GM18873 (cell line): Measurements from ENCODE around the gene FXYD4.

Source experiments
- ATAC-seq: cut with Tn5 transposase; IDR thresholded peaks from one replicate; pipeline ENCODE4 v1.9.1; 2021; ENCODE audit warnings: mild to moderate bottlenecking, moderate library complexity, moderate number of reproducible peaks; ENCODE audit not compliant: unreplicated experiment, low FRiP score

FXYD4 gene

GRCh38 chr10:43343126-43343525 lies 28.3 kb upstream of the FXYD4 start:
- no peak for ATAC-seq

GRCh38 chr10:43344051-43344450 lies 27.4 kb upstream of the FXYD4 start:
- ATAC-seq: no peak

GRCh38 chr10:43347997-43348396 lies 23.4 kb upstream of the FXYD4 start:
- ATAC-seq: no peak

GRCh38 chr10:43348511-43349312 lies 22.7 kb upstream of the FXYD4 start:
- peak; percentile 96 for ATAC-seq

- ATAC-seq: no peak
Observed at GRCh38 chr10:43350156-43350555, 21.3 kb upstream of the FXYD4 start.

- no peak for ATAC-seq
Observed at GRCh38 chr10:43350686-43351085, 20.8 kb upstream of the FXYD4 start.

- ATAC-seq: no peak
Observed at GRCh38 chr10:43351301-43351700, 20.1 kb upstream of the FXYD4 start.

GRCh38 chr10:43352951-43353350 lies 18.5 kb upstream of the FXYD4 start:
- no peak for ATAC-seq

- no peak for ATAC-seq
Observed at GRCh38 chr10:43353495-43354329, 17.7 kb upstream of the FXYD4 start.

GRCh38 chr10:43354330-43354635 lies 17.2 kb upstream of the FXYD4 start:
- no peak for ATAC-seq

GRCh38 chr10:43354879-43355380 lies 16.5 kb upstream of the FXYD4 start:
- no peak for ATAC-seq

- no peak for ATAC-seq
Observed at GRCh38 chr10:43355749-43356371, 15.6 kb upstream of the FXYD4 start.

GRCh38 chr10:43360086-43360485 lies 11.3 kb upstream of the FXYD4 start:
- ATAC-seq: no peak

- no peak for ATAC-seq
Observed at GRCh38 chr10:43361547-43362190, 9.8 kb upstream of the FXYD4 start.

GRCh38 chr10:43362191-43362839 lies 9.1 kb upstream of the FXYD4 start:
- ATAC-seq: peak; percentile 90

GRCh38 chr10:43365001-43365400 lies 6.4 kb upstream of the FXYD4 start:
- ATAC-seq: no peak

GRCh38 chr10:43369921-43370320 lies 1.5 kb upstream of the FXYD4 start:
- no peak for ATAC-seq

- ATAC-seq: no peak
Observed at GRCh38 chr10:43370671-43371215, 693 bp upstream of the FXYD4 start.

- ATAC-seq: no peak
Observed at GRCh38 chr10:43372765-43373361, 1.4 kb downstream of the FXYD4 start.

GRCh38 chr10:43373461-43373860 lies 2.0 kb downstream of the FXYD4 start:
- ATAC-seq: no peak
